Measurements from ENCODE around the gene TECPR2. TPM values are rescaled to one million over a fixed set of nuclear protein-coding genes. Genes with fewer than 3 reads are reported as not detected.

The TECPR2 gene
- total and polyA plus RNA-seq, 2 of the 13 experiments (the other 11 are each of a cell fraction or from before 2014, with no cell fraction given): 3.5 to 5.7 TPM

DNA sequence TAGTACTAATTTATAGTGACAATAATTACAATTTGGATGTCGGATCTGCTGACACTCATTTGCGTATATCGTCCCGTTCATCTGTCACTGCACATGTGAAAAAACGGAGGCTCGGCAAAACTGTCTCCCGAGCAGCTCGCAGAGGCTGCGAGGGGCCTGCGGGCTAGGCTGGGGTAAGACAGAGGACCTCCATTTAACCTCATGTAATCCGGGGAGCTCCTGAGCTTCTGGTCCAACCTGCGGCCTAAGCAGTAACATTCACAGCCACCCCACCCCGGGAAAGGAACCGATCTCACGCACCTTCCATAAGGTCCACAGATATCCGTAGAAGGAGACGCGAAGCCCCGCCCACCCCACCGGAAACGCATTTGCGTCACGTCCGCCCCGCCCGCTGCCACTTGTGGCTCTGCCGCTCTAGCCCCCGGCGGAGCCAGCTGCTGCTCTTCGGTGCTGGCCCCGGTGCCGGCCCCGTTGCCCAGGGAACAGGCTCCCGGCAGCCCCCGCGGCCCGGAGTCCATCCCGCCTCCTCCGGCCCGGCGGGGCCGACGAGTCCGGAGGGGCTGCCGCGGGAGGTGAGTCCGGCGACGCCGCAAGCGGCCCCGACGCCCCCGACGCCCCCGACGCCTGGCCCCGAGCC lies at the start of gene TECPR2, which contains the start of gene CINP (continued):
- TF ChIP-seq, protein P1, sequence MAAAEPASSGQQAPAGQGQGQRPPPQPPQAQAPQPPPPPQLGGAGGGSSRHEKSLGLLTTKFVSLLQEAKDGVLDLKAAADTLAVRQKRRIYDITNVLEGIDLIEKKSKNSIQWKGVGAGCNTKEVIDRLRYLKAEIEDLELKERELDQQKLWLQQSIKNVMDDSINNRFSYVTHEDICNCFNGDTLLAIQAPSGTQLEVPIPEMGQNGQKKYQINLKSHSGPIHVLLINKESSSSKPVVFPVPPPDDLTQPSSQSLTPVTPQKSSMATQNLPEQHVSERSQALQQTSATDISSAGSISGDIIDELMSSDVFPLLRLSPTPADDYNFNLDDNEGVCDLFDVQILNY (CRISPR knock-in tag; conservative IDR thresholded peaks at IDR 0.05): no peak
- TF ChIP-seq DNMT3B (CRISPR knock-in tag; conservative IDR thresholded peaks at IDR 0.05) (0 out of 2 replicates have a peak, but pooled peaks have one; percentile 34), ATF7-NPFF (CRISPR knock-in tag; IDR thresholded peaks at IDR 0.05; ENCODE audit: low read depth) (0 out of 2 replicates have a peak, but pooled peaks have one; percentile 36), HOXA3 (CRISPR knock-in tag; IDR thresholded peaks at IDR 0.05) (peak; percentile 64; the same call in 1 of the 2 replicates), POLR2G (IDR thresholded peaks at IDR 0.05; ENCODE audit: low read depth, low read length) (peak; percentile 86), ZNF343 (CRISPR knock-in tag; IDR thresholded peaks at IDR 0.05) (0 out of 2 replicates have a peak, but pooled peaks have one; percentile 13), HOXD1 (CRISPR knock-in tag; IDR thresholded peaks at IDR 0.05) (peak; percentile 77; the same call in 1 of the 2 replicates), GZF1 (CRISPR knock-in tag; IDR thresholded peaks at IDR 0.05) (no peak), ZNF296 (CRISPR knock-in tag; conservative IDR thresholded peaks at IDR 0.05) (0 out of 2 replicates have a peak, but pooled peaks have one; percentile 29), ZNF790 (CRISPR knock-in tag; IDR thresholded peaks at IDR 0.05; ENCODE audit: borderline replicate concordance) (0 out of 2 replicates have a peak, but pooled peaks have one; percentile 42), ZMYM4 (CRISPR knock-in tag; IDR thresholded peaks at IDR 0.05) (0 out of 2 replicates have a peak, but pooled peaks have one; percentile 18), PHF8 (CRISPR knock-in tag; IDR thresholded peaks at IDR 0.05) (peak; percentile 81), MXD4 (CRISPR knock-in tag; IDR thresholded peaks at IDR 0.05) (peak; percentile 73; the same call in 1 of the 2 replicates), ELF3 (CRISPR knock-in tag; IDR thresholded peaks at IDR 0.05) (peak; percentile 42), NFYC (CRISPR knock-in tag; IDR thresholded peaks at IDR 0.05) (no peak)
- TF ChIP-seq, protein P2, sequence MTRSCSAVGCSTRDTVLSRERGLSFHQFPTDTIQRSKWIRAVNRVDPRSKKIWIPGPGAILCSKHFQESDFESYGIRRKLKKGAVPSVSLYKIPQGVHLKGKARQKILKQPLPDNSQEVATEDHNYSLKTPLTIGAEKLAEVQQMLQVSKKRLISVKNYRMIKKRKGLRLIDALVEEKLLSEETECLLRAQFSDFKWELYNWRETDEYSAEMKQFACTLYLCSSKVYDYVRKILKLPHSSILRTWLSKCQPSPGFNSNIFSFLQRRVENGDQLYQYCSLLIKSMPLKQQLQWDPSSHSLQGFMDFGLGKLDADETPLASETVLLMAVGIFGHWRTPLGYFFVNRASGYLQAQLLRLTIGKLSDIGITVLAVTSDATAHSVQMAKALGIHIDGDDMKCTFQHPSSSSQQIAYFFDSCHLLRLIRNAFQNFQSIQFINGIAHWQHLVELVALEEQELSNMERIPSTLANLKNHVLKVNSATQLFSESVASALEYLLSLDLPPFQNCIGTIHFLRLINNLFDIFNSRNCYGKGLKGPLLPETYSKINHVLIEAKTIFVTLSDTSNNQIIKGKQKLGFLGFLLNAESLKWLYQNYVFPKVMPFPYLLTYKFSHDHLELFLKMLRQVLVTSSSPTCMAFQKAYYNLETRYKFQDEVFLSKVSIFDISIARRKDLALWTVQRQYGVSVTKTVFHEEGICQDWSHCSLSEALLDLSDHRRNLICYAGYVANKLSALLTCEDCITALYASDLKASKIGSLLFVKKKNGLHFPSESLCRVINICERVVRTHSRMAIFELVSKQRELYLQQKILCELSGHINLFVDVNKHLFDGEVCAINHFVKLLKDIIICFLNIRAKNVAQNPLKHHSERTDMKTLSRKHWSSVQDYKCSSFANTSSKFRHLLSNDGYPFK (CRISPR knock-in tag; IDR thresholded peaks at IDR 0.05; ENCODE audit: borderline replicate concordance): peak; percentile 62; the same call in 1 of the 2 replicates
- TF ChIP-seq, protein P3, sequence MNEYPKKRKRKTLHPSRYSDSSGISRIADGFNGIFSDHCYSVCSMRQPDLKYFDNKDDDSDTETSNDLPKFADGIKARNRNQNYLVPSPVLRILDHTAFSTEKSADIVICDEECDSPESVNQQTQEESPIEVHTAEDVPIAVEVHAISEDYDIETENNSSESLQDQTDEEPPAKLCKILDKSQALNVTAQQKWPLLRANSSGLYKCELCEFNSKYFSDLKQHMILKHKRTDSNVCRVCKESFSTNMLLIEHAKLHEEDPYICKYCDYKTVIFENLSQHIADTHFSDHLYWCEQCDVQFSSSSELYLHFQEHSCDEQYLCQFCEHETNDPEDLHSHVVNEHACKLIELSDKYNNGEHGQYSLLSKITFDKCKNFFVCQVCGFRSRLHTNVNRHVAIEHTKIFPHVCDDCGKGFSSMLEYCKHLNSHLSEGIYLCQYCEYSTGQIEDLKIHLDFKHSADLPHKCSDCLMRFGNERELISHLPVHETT (CRISPR knock-in tag; conservative IDR thresholded peaks at IDR 0.05): peak; percentile 96
- TF ChIP-seq, protein P4, sequence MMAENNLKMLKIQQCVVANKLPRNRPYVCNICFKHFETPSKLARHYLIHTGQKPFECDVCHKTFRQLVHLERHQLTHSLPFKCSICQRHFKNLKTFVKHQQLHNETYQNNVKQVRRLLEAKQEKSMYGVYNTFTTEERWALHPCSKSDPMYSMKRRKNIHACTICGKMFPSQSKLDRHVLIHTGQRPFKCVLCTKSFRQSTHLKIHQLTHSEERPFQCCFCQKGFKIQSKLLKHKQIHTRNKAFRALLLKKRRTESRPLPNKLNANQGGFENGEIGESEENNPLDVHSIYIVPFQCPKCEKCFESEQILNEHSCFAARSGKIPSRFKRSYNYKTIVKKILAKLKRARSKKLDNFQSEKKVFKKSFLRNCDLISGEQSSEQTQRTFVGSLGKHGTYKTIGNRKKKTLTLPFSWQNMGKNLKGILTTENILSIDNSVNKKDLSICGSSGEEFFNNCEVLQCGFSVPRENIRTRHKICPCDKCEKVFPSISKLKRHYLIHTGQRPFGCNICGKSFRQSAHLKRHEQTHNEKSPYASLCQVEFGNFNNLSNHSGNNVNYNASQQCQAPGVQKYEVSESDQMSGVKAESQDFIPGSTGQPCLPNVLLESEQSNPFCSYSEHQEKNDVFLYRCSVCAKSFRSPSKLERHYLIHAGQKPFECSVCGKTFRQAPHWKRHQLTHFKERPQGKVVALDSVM (CRISPR knock-in tag; IDR thresholded peaks at IDR 0.05): peak; percentile 10; the same call in 1 of the 2 replicates
- TF ChIP-seq, protein P5, sequence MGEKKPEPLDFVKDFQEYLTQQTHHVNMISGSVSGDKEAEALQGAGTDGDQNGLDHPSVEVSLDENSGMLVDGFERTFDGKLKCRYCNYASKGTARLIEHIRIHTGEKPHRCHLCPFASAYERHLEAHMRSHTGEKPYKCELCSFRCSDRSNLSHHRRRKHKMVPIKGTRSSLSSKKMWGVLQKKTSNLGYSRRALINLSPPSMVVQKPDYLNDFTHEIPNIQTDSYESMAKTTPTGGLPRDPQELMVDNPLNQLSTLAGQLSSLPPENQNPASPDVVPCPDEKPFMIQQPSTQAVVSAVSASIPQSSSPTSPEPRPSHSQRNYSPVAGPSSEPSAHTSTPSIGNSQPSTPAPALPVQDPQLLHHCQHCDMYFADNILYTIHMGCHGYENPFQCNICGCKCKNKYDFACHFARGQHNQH (CRISPR knock-in tag; IDR thresholded peaks at IDR 0.05): peak; percentile 50; the same call in 1 of the 2 replicates
